ENCODE measurements around the gene TRIM67.
"Not testable (repeated sequence)": the region's sequence is repeated elsewhere in the genome, so short reads cannot be mapped to it uniquely, and the experiment has no call there.

Gene TRIM67

GRCh38 chr1:231161667-231162296 is at the start of gene TRIM67:
TSS of gene TRIM67 (plus strand) at chr1:231162058. CDS start at chr1:231162970, 912 bp downstream.
- no peak for DNase-seq

GRCh38 chr1:231116738-231117137 is 45.1 kb upstream of the TRIM67 start:
- no peak for DNase-seq

GRCh38 chr1:231118704-231119453 is 43.0 kb upstream of the TRIM67 start:
- DNase-seq: no peak

- DNase-seq: no peak
Measured at GRCh38 chr1:231121533-231121932, 40.3 kb upstream of the TRIM67 start.

GRCh38 chr1:231122143-231122542 is 39.7 kb upstream of the TRIM67 start:
- DNase-seq: no peak

- DNase-seq: no peak
Measured at GRCh38 chr1:231124746-231125145, 37.1 kb upstream of the TRIM67 start.

- DNase-seq: no peak
Measured at GRCh38 chr1:231125972-231126580, 35.8 kb upstream of the TRIM67 start.

- DNase-seq: not testable (repeated sequence)
Measured at GRCh38 chr1:231127106-231127505, 34.8 kb upstream of the TRIM67 start.

GRCh38 chr1:231128471-231128870 is 33.4 kb upstream of the TRIM67 start:
- not testable (repeated sequence) for DNase-seq

- DNase-seq: no peak
Measured at GRCh38 chr1:231130544-231130943, 31.3 kb upstream of the TRIM67 start.

- DNase-seq: not testable (repeated sequence)
Measured at GRCh38 chr1:231132591-231132990, 29.3 kb upstream of the TRIM67 start.

GRCh38 chr1:231134624-231135023 is 27.2 kb upstream of the TRIM67 start:
- DNase-seq: no peak

- no peak for DNase-seq
Measured at GRCh38 chr1:231138236-231138635, 23.6 kb upstream of the TRIM67 start.

- no peak for DNase-seq
Measured at GRCh38 chr1:231139125-231139649, 22.7 kb upstream of the TRIM67 start.

- no peak for DNase-seq
Measured at GRCh38 chr1:231139659-231140654, 21.9 kb upstream of the TRIM67 start.

GRCh38 chr1:231144416-231145193 is 17.3 kb upstream of the TRIM67 start:
- no peak for DNase-seq

GRCh38 chr1:231147896-231148295 is 14.0 kb upstream of the TRIM67 start:
- no peak for DNase-seq

GRCh38 chr1:231151811-231152210 is 10.0 kb upstream of the TRIM67 start:
- DNase-seq: no peak

- DNase-seq: no peak
Measured at GRCh38 chr1:231153726-231154125, 8.1 kb upstream of the TRIM67 start.

GRCh38 chr1:231155808-231156207 is 6.0 kb upstream of the TRIM67 start:
- no peak for DNase-seq

- DNase-seq: no peak
Measured at GRCh38 chr1:231157311-231157710, 4.5 kb upstream of the TRIM67 start.

GRCh38 chr1:231158141-231158540 is 3.7 kb upstream of the TRIM67 start:
- not testable (repeated sequence) for DNase-seq
